Parathyroid adenoma (tissue), 2 donors: ENCODE measurements around the gene AMOTL1.

ENCODE experiments used
- H2AFZ ChIP-seq: fragments of 300-600 bp; sonication (generic); one replicate; pipeline ENCODE4 v1.7.0; 2017; ENCODE audit warnings: antibody characterized with exemption, mild to moderate bottlenecking
- H3K27ac ChIP-seq: fragments of 300-600 bp; sonication (generic); one replicate; pipeline ENCODE4 v1.7.0; 2017
- H3K27me3 ChIP-seq: fragments of 300-600 bp; sonication (generic); one replicate; pipeline ENCODE4 v1.7.0; 2017; ENCODE audit warnings: low read length; ENCODE audit not compliant: control insufficient read depth, insufficient read depth
- H3K36me3 ChIP-seq: fragments of 300-600 bp; sonication (generic); one replicate; pipeline ENCODE4 v1.7.0; 2017; ENCODE audit warnings: low read length; ENCODE audit not compliant: control insufficient read depth, insufficient read depth
- H3K4me1 ChIP-seq: fragments of 300-600 bp; sonication (generic); one replicate; pipeline ENCODE4 v1.7.0; 2017; ENCODE audit warnings: control low read depth
- H3K4me2 ChIP-seq: fragments of 300-600 bp; sonication (generic); one replicate; pipeline ENCODE4 v1.7.0; 2017; ENCODE audit warnings: low read length
- H3K4me3 ChIP-seq: fragments of 300-600 bp; sonication (generic); one replicate; pipeline ENCODE4 v1.7.0; 2017; ENCODE audit warnings: low read depth, low read length
- H3K79me2 ChIP-seq: fragments of 300-600 bp; sonication (generic); one replicate; pipeline ENCODE4 v1.7.0; 2017; ENCODE audit warnings: control low read depth
- H3K9ac ChIP-seq: fragments of 300-600 bp; sonication (generic); one replicate; pipeline ENCODE4 v1.7.0; 2017; ENCODE audit warnings: mild to moderate bottlenecking
- H3K9me3 ChIP-seq: fragments of 300-600 bp; sonication (generic); one replicate; pipeline ENCODE4 v1.7.0; 2017; ENCODE audit warnings: low read length; ENCODE audit not compliant: control insufficient read depth
- CTCF ChIP-seq: fragments of 300-600 bp; sonication (generic); IDR thresholded peaks from one replicate; pipeline ENCODE4 v1.7.0; 2017; ENCODE audit warnings: antibody characterized with exemption, mild to moderate bottlenecking
- donor health status: primary hyperparathyroidism.

The AMOTL1 gene

GRCh38 chr11:94856443-94856842, 88.3 kb downstream of the AMOTL1 start:
- H3K4me2 ChIP-seq = no peak overlapping the region
- TF ChIP-seq CTCF = no peak

GRCh38 chr11:94857337-94857736, 89.2 kb downstream of the AMOTL1 start:
- Histone ChIP-seq H3K4me2 (no peak overlapping the region), H3K9ac (no peak overlapping the region), H3K36me3 (no peaks in the 10 kb centered on the region), H2AFZ (no peak overlapping the region), H3K4me1 (no peaks in the 10 kb centered on the region), H3K79me2 (no peaks in the 10 kb centered on the region), H3K9me3 (no peaks in the 10 kb centered on the region), H3K4me3 (no peak overlapping the region), H3K27ac (no peak overlapping the region), H3K27me3 (no peaks in the 10 kb centered on the region)
- no peak for TF ChIP-seq CTCF

More at GRCh38 chr11:94856443-94856842, 88.3 kb downstream of the AMOTL1 start:
- H3K27me3 ChIP-seq = no peaks in the 10 kb centered on the region
- no peaks in the 10 kb centered on the region for H3K79me2 ChIP-seq
- no peak overlapping the region for H3K4me3 ChIP-seq
- no peak overlapping the region for H3K27ac ChIP-seq
- no peak overlapping the region for H3K9ac ChIP-seq
- no peaks in the 10 kb centered on the region for H3K36me3 ChIP-seq
- no peak overlapping the region for H2AFZ ChIP-seq
- H3K9me3 ChIP-seq = no peaks in the 10 kb centered on the region
- H3K4me1 ChIP-seq = no peaks in the 10 kb centered on the region

- TF ChIP-seq CTCF = no peak
- no peaks in the 10 kb centered on the region for H3K36me3 ChIP-seq
Measured at GRCh38 chr11:94858012-94858705, 90.0 kb downstream of the AMOTL1 start.

GRCh38 chr11:94860333-94860732, 92.2 kb downstream of the AMOTL1 start:
- Histone ChIP-seq H3K9ac (no peak overlapping the region), H3K9me3 (no peaks in the 10 kb centered on the region), H2AFZ (no peak overlapping the region), H3K27ac (no peak overlapping the region), H3K4me1 (no peaks in the 10 kb centered on the region), H3K79me2 (no peaks in the 10 kb centered on the region), H3K4me3 (no peak overlapping the region), H3K27me3 (no peaks in the 10 kb centered on the region), H3K36me3 (no peaks in the 10 kb centered on the region), H3K4me2 (no peak overlapping the region)
- no peak for TF ChIP-seq CTCF

More at GRCh38 chr11:94858012-94858705, 90.0 kb downstream of the AMOTL1 start:
- Histone ChIP-seq H2AFZ (no peak overlapping the region), H3K9ac (no peak overlapping the region), H3K4me3 (no peak overlapping the region), H3K4me1 (no peaks in the 10 kb centered on the region), H3K27me3 (no peaks in the 10 kb centered on the region), H3K9me3 (no peaks in the 10 kb centered on the region), H3K27ac (no peak overlapping the region), H3K4me2 (no peak overlapping the region), H3K79me2 (no peaks in the 10 kb centered on the region)

GRCh38 chr11:94861306-94861845, 93.2 kb downstream of the AMOTL1 start:
- Histone ChIP-seq H3K4me3 (no peak overlapping the region), H3K27ac (no peak overlapping the region), H3K9ac (no peak overlapping the region), H3K9me3 (no peaks in the 10 kb centered on the region), H2AFZ (no peak overlapping the region), H3K79me2 (no peaks in the 10 kb centered on the region), H3K27me3 (no peaks in the 10 kb centered on the region), H3K36me3 (no peaks in the 10 kb centered on the region), H3K4me2 (no peak overlapping the region), H3K4me1 (no peaks in the 10 kb centered on the region)
- no peak for TF ChIP-seq CTCF
